GM19193 (cell line): Measurements from ENCODE around the gene CCR9.

ENCODE experiments used
- POLR2A ChIP-seq: IDR thresholded peaks from 4 replicates; pipeline ENCODE4 v1.6.1; 2011; ENCODE audit not compliant: insufficient read depth, insufficient read length; ENCODE audit errors: extremely low read depth

The CCR9 gene

GRCh38 chr3:45915059-45915439 is 28.7 kb downstream of the CCR9 start:
- no peak for TF ChIP-seq POLR2A

- no peak for TF ChIP-seq POLR2A
Measured at GRCh38 chr3:45915518-45916231, 29.3 kb downstream of the CCR9 start.

GRCh38 chr3:45917146-45917898 is 31.0 kb downstream of the CCR9 start:
- no peak for TF ChIP-seq POLR2A

GRCh38 chr3:45921158-45922038 is 35.1 kb downstream of the CCR9 start:
- no peak for TF ChIP-seq POLR2A

- no peak for TF ChIP-seq POLR2A
Measured at GRCh38 chr3:45922039-45922326, 35.6 kb downstream of the CCR9 start.

GRCh38 chr3:45922950-45923590 is 36.7 kb downstream of the CCR9 start:
- no peak for TF ChIP-seq POLR2A

GRCh38 chr3:45923755-45924154 is 37.4 kb downstream of the CCR9 start:
- TF ChIP-seq POLR2A: no peak

GRCh38 chr3:45927881-45928280 is 41.5 kb downstream of the CCR9 start:
- TF ChIP-seq POLR2A: no peak

- no peak for TF ChIP-seq POLR2A
Measured at GRCh38 chr3:45929042-45929679, 42.8 kb downstream of the CCR9 start.

- no peak for TF ChIP-seq POLR2A
Measured at GRCh38 chr3:45931496-45931895, 45.2 kb downstream of the CCR9 start.

- no peak for TF ChIP-seq POLR2A
Measured at GRCh38 chr3:45932112-45932511, 45.8 kb downstream of the CCR9 start.

- no peak for TF ChIP-seq POLR2A
Measured at GRCh38 chr3:45933591-45933990, 47.2 kb downstream of the CCR9 start.

- no peak for TF ChIP-seq POLR2A
Measured at GRCh38 chr3:45936261-45936660, 49.9 kb downstream of the CCR9 start.

- TF ChIP-seq POLR2A: no peak
Measured at GRCh38 chr3:45937206-45938042, 51.1 kb downstream of the CCR9 start.

- TF ChIP-seq POLR2A: no peak
Measured at GRCh38 chr3:45938043-45938435, 51.7 kb downstream of the CCR9 start.

- no peak for TF ChIP-seq POLR2A
Measured at GRCh38 chr3:45938864-45939263, 52.5 kb downstream of the CCR9 start.
